ENCODE measurements around the gene ATAD2B. TPM values are rescaled to one million over a fixed set of nuclear protein-coding genes. Genes with fewer than 3 reads are reported as not detected.

ATAD2B gene
- total and polyA plus RNA-seq, 4 donors: 4.1 to 77.3 (median 17.0) TPM

DNA sequence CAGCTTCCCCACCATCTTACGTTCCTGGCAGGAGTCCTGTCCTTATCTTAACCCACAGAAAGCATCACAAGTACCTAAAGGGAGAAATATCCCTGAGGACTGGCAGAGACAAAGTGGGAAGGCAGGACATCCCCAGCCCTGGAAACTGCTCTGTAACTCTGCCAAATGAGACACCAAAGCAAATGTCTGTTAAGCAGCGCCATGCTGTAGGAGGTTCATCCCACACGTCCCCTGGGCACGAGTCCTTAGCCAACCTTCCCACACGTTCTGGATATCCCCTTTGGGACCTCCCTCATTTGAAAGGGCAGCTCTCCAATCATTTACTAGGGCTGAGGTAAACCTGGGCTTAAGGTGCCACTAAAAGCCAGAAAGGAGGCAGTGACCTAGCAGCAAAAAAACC, 207.2 kb downstream of the ATAD2B start:
- TF ChIP-seq, protein P1, sequence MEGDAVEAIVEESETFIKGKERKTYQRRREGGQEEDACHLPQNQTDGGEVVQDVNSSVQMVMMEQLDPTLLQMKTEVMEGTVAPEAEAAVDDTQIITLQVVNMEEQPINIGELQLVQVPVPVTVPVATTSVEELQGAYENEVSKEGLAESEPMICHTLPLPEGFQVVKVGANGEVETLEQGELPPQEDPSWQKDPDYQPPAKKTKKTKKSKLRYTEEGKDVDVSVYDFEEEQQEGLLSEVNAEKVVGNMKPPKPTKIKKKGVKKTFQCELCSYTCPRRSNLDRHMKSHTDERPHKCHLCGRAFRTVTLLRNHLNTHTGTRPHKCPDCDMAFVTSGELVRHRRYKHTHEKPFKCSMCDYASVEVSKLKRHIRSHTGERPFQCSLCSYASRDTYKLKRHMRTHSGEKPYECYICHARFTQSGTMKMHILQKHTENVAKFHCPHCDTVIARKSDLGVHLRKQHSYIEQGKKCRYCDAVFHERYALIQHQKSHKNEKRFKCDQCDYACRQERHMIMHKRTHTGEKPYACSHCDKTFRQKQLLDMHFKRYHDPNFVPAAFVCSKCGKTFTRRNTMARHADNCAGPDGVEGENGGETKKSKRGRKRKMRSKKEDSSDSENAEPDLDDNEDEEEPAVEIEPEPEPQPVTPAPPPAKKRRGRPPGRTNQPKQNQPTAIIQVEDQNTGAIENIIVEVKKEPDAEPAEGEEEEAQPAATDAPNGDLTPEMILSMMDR (IDR thresholded peaks at IDR 0.05; ENCODE audit: control extremely low read depth, extremely low read depth): no peak
- peaks cover 0 to 11% (median 2%) of the 10 kb centered on the region in 4 donors for H3K36me3 ChIP-seq (ENCODE audit: control insufficient read depth in 4 of 4, insufficient read depth in 4 of 4, low read length in 4 of 4)
- H3K4me1 ChIP-seq (ENCODE audit: control insufficient read depth in 5 of 5, insufficient read depth in 5 of 5, low read length in 5 of 5): peaks cover 0 to 15% (median 0%) of the 10 kb centered on the region in 5 donors
- H3K4me3 ChIP-seq: no peak overlapping the region
- ATAC-seq (ENCODE audit: insufficient read depth, low FRiP score) (no peak), DNase-seq (no peak)
- H3K27me3 ChIP-seq (ENCODE audit: control insufficient read depth in 3 of 3, insufficient read depth in 3 of 3, low read length in 2 of 3): no peaks in the 10 kb centered on the region
- no peak overlapping the region for H3K27ac ChIP-seq (ENCODE audit: low read depth in 1 of 2, low read length in 1 of 2)
- no peak overlapping the region for H3K9ac ChIP-seq (ENCODE audit: insufficient read depth in 1 of 2, low read length in 2 of 2)
- WGBS, 2 donors: 91 to 93% methylated on average over 5 of the region's 5 CpGs
- H3K9me3 ChIP-seq (ENCODE audit: control insufficient read depth in 4 of 4, insufficient read depth in 3 of 4, low read length in 3 of 4): peaks cover 0 to 4% (median 1%) of the 10 kb centered on the region in 4 donors

DNA sequence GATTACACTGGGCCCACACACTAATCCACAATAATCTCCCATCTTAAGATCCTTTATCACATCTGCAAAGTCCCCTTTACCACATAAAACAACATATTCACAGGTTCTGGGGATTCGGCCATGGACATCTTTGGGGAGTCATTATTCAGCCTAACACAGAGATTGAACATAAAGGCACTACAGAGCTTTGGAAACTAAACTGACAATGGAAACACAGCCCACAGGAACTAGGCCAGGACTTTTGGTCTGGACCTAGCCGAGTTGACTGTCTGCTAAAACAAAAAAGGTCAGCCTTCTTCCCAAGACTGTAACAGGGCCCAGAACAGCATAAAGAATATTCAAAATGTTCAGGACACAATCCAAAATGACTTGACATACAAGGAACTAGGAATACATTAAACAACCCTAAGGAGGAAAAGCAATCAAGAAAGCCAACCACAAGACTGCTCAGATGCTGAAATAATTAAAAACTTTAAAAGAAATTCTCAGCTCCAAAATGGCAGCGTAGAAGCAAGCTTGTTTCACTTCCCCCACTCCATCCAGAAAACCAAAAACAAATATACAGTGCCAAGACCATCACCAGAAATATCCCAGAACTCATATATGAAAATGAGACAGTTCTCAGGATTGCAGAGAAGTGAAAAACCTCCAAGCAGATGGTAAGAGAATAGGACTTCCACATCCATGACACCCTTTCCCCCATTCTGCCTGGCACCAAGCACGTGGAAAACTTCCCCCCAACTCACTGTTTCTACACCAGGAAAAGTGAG, 207.8 kb downstream of the ATAD2B start:
- WGBS, 2 donors: 91 to 92% methylated on average over 4 of the region's 4 CpGs
- no peak overlapping the region for H3K9ac ChIP-seq (ENCODE audit: insufficient read depth in 1 of 2, low read length in 2 of 2)
- H3K27ac ChIP-seq (ENCODE audit: low read depth in 1 of 2, low read length in 1 of 2): no peak overlapping the region
- no peak for DNase-seq
- H3K27me3 ChIP-seq (ENCODE audit: control insufficient read depth in 3 of 3, insufficient read depth in 3 of 3, low read length in 2 of 3): no peaks in the 10 kb centered on the region
- H3K4me3 ChIP-seq: no peak overlapping the region
- TF ChIP-seq, protein P1 (IDR thresholded peaks at IDR 0.05; ENCODE audit: control extremely low read depth, extremely low read depth): no peak
- peaks cover 0 to 15% (median 0%) of the 10 kb centered on the region in 5 donors for H3K4me1 ChIP-seq (ENCODE audit: control insufficient read depth in 5 of 5, insufficient read depth in 5 of 5, low read length in 5 of 5)
- ATAC-seq (ENCODE audit: insufficient read depth, low FRiP score): no peak
- H3K9me3 ChIP-seq (ENCODE audit: control insufficient read depth in 4 of 4, insufficient read depth in 3 of 4, low read length in 3 of 4): peaks cover 0 to 4% (median 1%) of the 10 kb centered on the region in 4 donors
- peaks cover 0 to 10% (median 2%) of the 10 kb centered on the region in 4 donors for H3K36me3 ChIP-seq (ENCODE audit: control insufficient read depth in 4 of 4, insufficient read depth in 4 of 4, low read length in 4 of 4)

DNA sequence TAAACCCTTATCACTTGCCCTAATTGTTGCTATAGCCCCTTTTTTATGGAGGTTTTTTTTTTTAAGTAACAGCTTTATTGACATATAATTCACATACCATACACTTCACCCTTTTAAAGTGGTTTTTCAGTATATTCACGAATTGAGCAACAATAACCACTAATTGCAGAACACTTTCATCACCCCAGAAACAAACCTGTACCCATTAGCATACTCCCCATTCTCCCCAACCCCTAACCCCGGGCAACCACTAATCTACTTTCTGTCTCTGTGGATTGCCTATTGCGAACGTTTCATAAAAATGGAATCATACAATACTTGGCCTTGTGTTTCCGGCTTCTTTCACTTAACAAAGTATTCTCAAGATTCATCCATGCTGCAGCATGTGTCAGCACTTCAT, 213.6 kb downstream of the ATAD2B start:
- no peak for ATAC-seq (ENCODE audit: insufficient read depth, low FRiP score)

More for the DNA sequence above, 213.6 kb downstream of the ATAD2B start:
- no peak overlapping the region for H3K27ac ChIP-seq (ENCODE audit: low read depth in 1 of 2, low read length in 1 of 2)
- WGBS, 2 donors: 49 to 70% methylated on average over 5 of the region's 5 CpGs
- H3K4me3 ChIP-seq: no peak overlapping the region
- H3K9me3 ChIP-seq (ENCODE audit: control insufficient read depth in 4 of 4, insufficient read depth in 3 of 4, low read length in 3 of 4): no peaks in the 10 kb centered on the region
- DNase-seq: no peak
- H3K27me3 ChIP-seq (ENCODE audit: control insufficient read depth in 3 of 3, insufficient read depth in 3 of 3, low read length in 2 of 3): no peaks in the 10 kb centered on the region
- H3K36me3 ChIP-seq (ENCODE audit: control insufficient read depth in 4 of 4, insufficient read depth in 4 of 4, low read length in 4 of 4): peaks cover 0 to 2% (median 0%) of the 10 kb centered on the region in 4 donors
- TF ChIP-seq, protein P1 (IDR thresholded peaks at IDR 0.05; ENCODE audit: control extremely low read depth, extremely low read depth): no peak
- no peak overlapping the region for H3K9ac ChIP-seq (ENCODE audit: insufficient read depth in 1 of 2, low read length in 2 of 2)
- H3K4me1 ChIP-seq (ENCODE audit: control insufficient read depth in 5 of 5, insufficient read depth in 5 of 5, low read length in 5 of 5): peaks cover 0 to 2% (median 0%) of the 10 kb centered on the region in 5 donors
